Measurements from ENCODE around the gene SEZ6L. TPM values are rescaled to one million over a fixed set of nuclear protein-coding genes. Genes with fewer than 3 reads are reported as not detected.
A peak's percentile ranks its signal among the peaks of the same experiment; 100 is the strongest.

The SEZ6L gene
- total RNA-seq, 1 experiment from 2014 or later, result not detected

- Histone ChIP-seq H3K27ac (ENCODE audit: low read depth, low read length) (no peak overlapping the region), H3K9ac (ENCODE audit: low read length) (no peak overlapping the region), H4K20me1 (ENCODE audit: insufficient read depth) (no peaks in the 10 kb centered on the region; the same call in 1 of the 2 replicates), H3K27me3 (ENCODE audit: insufficient read depth, low read length) (peaks cover 24% of the 10 kb centered on the region), H2AFZ (ENCODE audit: low read depth, low read length, poor library complexity, severe bottlenecking) (no peak overlapping the region), H3K4me3 (replicated peaks in 1 of 2; ENCODE audit: low read depth in 1 of 2, low read length in 2 of 2) (no peak overlapping the region), H3K4me1 (ENCODE audit: control insufficient read depth in 1 of 2, insufficient read depth in 2 of 2, low read length in 2 of 2) (peaks cover 0 to 19% of the 10 kb centered on the region in 2 experiments; a peak in 1 of 4 replicates), H3K36me3 (ENCODE audit: control insufficient read depth in 1 of 2, insufficient read depth in 2 of 2, low read length in 2 of 2) (no peaks in the 10 kb centered on the region), H3K79me2 (ENCODE audit: insufficient read depth, low read length) (no peaks in the 10 kb centered on the region), H3K9me3 (ENCODE audit: control insufficient read depth in 1 of 2, insufficient read depth in 1 of 2, low read depth in 1 of 2, low read length in 2 of 2) (no peaks in the 10 kb centered on the region), H3K9me2 (ENCODE audit: insufficient read depth) (no peaks in the 10 kb centered on the region), H3K4me2 (ENCODE audit: low read length) (peak overlapping the region; percentile 19)
- ChIA-PET CTCF (interaction anchor here (1.2 to 3.0 kb wide), 3 partner anchors 8 to 150 kb away, joined by 3 to 16 read pairs (median 13); no protein-coding TSS in a partner anchor), POLR2A (no interaction called here), RAD21 (ENCODE audit: low non-redundant PET in 1 of 2, low total read pairs in 2 of 2, uncharacterized antibody in 2 of 2, unreplicated experiment in 2 of 2) (no interaction called here)
- ATAC-seq (peak; percentile 62), DNase-seq (ENCODE audit: low read depth, low spot score) (peak; percentile 8)
- no TSS peak for BruUV-seq (replicated peaks)
- intact Hi-C loops (cut with micrococcal nuclease), result no loop called here
- no peak for TF ChIP-seq ZBTB33 (IDR thresholded peaks at IDR 0.05; ENCODE audit: extremely low read depth, insufficient replicate concordance, low read length)
- TF ChIP-seq CEBPB (IDR thresholded peaks at IDR 0.05; ENCODE audit: low read depth), result no peak
- no peak for TF ChIP-seq FOSL1 (IDR thresholded peaks at IDR 0.05; ENCODE audit: low read depth)
- TF ChIP-seq SP1 (IDR thresholded peaks at IDR 0.05; ENCODE audit: low read depth), result no peak
- no peak for TF ChIP-seq CTCF (IDR thresholded peaks at IDR 0.05 in 2 of 3, conservative IDR thresholded peaks at IDR 0.05 in 1 of 3; ENCODE audit: borderline replicate concordance in 1 of 3, insufficient read depth in 1 of 3, low read depth in 2 of 3, low read length in 2 of 3)
Observed at GRCh38 chr22:26322179-26322905, 153.1 kb downstream of the SEZ6L start.

Measured in HCT116 (cell line).